ENCODE measurements around the gene ANGPTL5. TPM values are rescaled to one million over a fixed set of nuclear protein-coding genes. Genes with fewer than 3 reads are reported as not detected.

The ANGPTL5 gene
- total and polyA plus RNA-seq, 4 donors = not detected

- Histone ChIP-seq H3K27me3 (ENCODE audit: control insufficient read depth in 4 of 4, insufficient read depth in 4 of 4, low read length in 3 of 4) (peaks cover 0 to 3% (median 0%) of the 10 kb centered on the region in 4 donors), H3K4me1 (ENCODE audit: control insufficient read depth in 4 of 4, insufficient read depth in 4 of 4, low read length in 3 of 4) (peaks cover 2 to 10% (median 6%) of the 10 kb centered on the region in 4 donors), H3K9me3 (ENCODE audit: control insufficient read depth in 4 of 4, low read length in 3 of 4) (no peaks in the 10 kb centered on the region), H3K36me3 (ENCODE audit: control insufficient read depth in 4 of 4, insufficient read depth in 3 of 4, low read depth in 1 of 4, low read length in 3 of 4) (no peaks in the 10 kb centered on the region), H3K27ac (ENCODE audit: low read depth in 1 of 2, low read length in 2 of 2) (no peak overlapping the region), H3K4me3 (ENCODE audit: low read depth in 1 of 3, low read length in 3 of 3) (peak overlapping the region in 1 of 3 donors; percentile 49), H3K9ac (ENCODE audit: low read depth in 1 of 2, low read length in 2 of 2) (peak overlapping the region in 1 of 2 donors; percentile 53)
- TF ChIP-seq RAD21 (IDR thresholded peaks at IDR 0.05) (peak; percentile 73 to 78), ATF3 (IDR thresholded peaks at IDR 0.05) (no peak), GABPA (IDR thresholded peaks at IDR 0.05 in 1 of 2, conservative IDR thresholded peaks at IDR 0.05 in 1 of 2) (no peak), JUND (IDR thresholded peaks at IDR 0.05) (no peak), FOXA2 (IDR thresholded peaks at IDR 0.05) (no peak), CTCF (IDR thresholded peaks at IDR 0.05; ENCODE audit: low read depth, low read length, missing input control) (peak; percentile 53), RXRA (IDR thresholded peaks at IDR 0.05) (peak in 1 of 2 donors; percentile 23), REST (IDR thresholded peaks at IDR 0.05) (no peak), HNF4A (conservative IDR thresholded peaks at IDR 0.05) (no peak), FOXA1 (IDR thresholded peaks at IDR 0.05) (no peak), YY1 (IDR thresholded peaks at IDR 0.05) (peak; percentile 83), SP1 (IDR thresholded peaks at IDR 0.05) (peak; percentile 15), HNF4G (IDR thresholded peaks at IDR 0.05) (no peak), NR2F2 (IDR thresholded peaks at IDR 0.05) (no peak), EGR1 (IDR thresholded peaks at IDR 0.05; ENCODE audit: low read depth in 2 of 2) (no peak), TAF1 (conservative IDR thresholded peaks at IDR 0.05) (no peak), ZBTB33 (IDR thresholded peaks at IDR 0.05) (no peak), MAX (IDR thresholded peaks at IDR 0.05) (no peak)
- no peak for DNase-seq (ENCODE audit: low spot score)
- WGBS = 34% methylated on average over 4 of the region's 4 CpGs
These were observed 36.1 kb downstream of the ANGPTL5 start for GRCh38 chr11:101880222-101880621.
